HCT116 (cell line): ENCODE data around the gene SMIM20. TPM values are rescaled to one million over a fixed set of nuclear protein-coding genes. Genes with fewer than 3 reads are reported as not detected.

Experiments used
- ATAC-seq: fragments of 200-7000 bp; cut with Tn5 transposase; 2 replicates; pipeline ENCODE4 v1.9.1; 2020; ENCODE audit warnings: mild to moderate bottlenecking, moderate library complexity
- BruUV-seq: library from RNA; stranded (reverse); fragments of 400-500 nt; replicated peaks from 2 replicates; lab custom pipeline; 2021; lab: Mats Ljungman, UMichigan
- CTCF ChIA-PET: fragments of 300-600 bp; sonication (Branson Sonifier 250); formaldehyde crosslinking; loops from one replicate; lab custom pipeline; 2021; ENCODE audit warnings: antibody characterized with exemption; lab: Charles Lee
- POLR2A ChIA-PET: fragments of 300-600, 350-600 bp; sonication (Branson Sonifier 250); formaldehyde crosslinking; loops from one replicate; lab custom pipeline; 2021; ENCODE audit warnings: antibody characterized with exemption; lab: Charles Lee
- RAD21 ChIA-PET, 2 experiments: fragments of 300-600 bp; sonication (Branson Sonifier 250); formaldehyde crosslinking; loops; one replicate each; lab custom pipeline; 2023; ENCODE audit warnings: low total read pairs in 2 of 2; ENCODE audit not compliant: uncharacterized antibody in 2 of 2, unreplicated experiment in 2 of 2, low non-redundant PET in 1 of 2; lab: Charles Lee
- DNase-seq: peaks from one replicate; pipeline ENCODE4 v3.0.0-alpha.2; 2010; ENCODE audit warnings: low read depth, low spot score
- H2AFZ ChIP-seq: fragments of 200-600 bp; shearing (Covaris generic), sonication (generic); 2 replicates; pipeline ENCODE4 v1.6.1; 2017; ENCODE audit warnings: low read depth, mixed run types, mixed read lengths, antibody characterized with exemption, low read length; ENCODE audit not compliant: poor library complexity, severe bottlenecking
- H3K27ac ChIP-seq: 2 replicates; pipeline ENCODE4 v1.5.1; 2012; ENCODE audit warnings: low read depth, low read length
- H3K27me3 ChIP-seq: fragments of 200-600 bp; sonication (generic); 2 replicates; pipeline ENCODE4 v1.6.1; 2016; ENCODE audit warnings: mixed run types, low read length, mixed read lengths; ENCODE audit not compliant: insufficient read depth
- H3K36me3 ChIP-seq, 2 experiments: fragments of 200-500 bp in 1 of 2; fragments of 200-600 bp in 1 of 2; sonication (Bioruptor generic) in 1 of 2; sonication (generic) in 1 of 2; 2 replicates each; pipeline versions ENCODE4 v1.5.1 to v1.6.1; 2014 to 2016; ENCODE audit warnings: low read length in 2 of 2, inconsistent platforms in 1 of 2, mixed read lengths in 1 of 2, mixed run types in 1 of 2; ENCODE audit not compliant: insufficient read depth in 2 of 2, control insufficient read depth in 1 of 2
- H3K4me1 ChIP-seq, 2 experiments: fragments of 200-600 bp in 1 of 2; sonication (generic) in 1 of 2; 2 replicates each; pipeline versions ENCODE4 v1.5.1 to v1.6.1; 2012 to 2017; ENCODE audit warnings: low read length in 2 of 2, inconsistent platforms in 1 of 2, mild to moderate bottlenecking in 1 of 2, mixed read lengths in 1 of 2, mixed run types in 1 of 2, moderate library complexity in 1 of 2; ENCODE audit not compliant: insufficient read depth in 2 of 2, control insufficient read depth in 1 of 2
- H3K4me2 ChIP-seq: fragments of 200-600 bp; sonication (generic); 2 replicates; pipeline ENCODE4 v1.6.1; 2017; ENCODE audit warnings: mixed run types, low read length, mixed read lengths
- H3K4me3 ChIP-seq, 2 experiments: fragments of 200-600 bp in 1 of 2; sonication (generic) in 1 of 2; replicated peaks in 1 of 2; 2 replicates each; pipeline ENCODE4 v1.5.1; 2011 to 2016; ENCODE audit warnings: low read length in 2 of 2, control low read depth in 1 of 2, low read depth in 1 of 2, mild to moderate bottlenecking in 1 of 2, mixed read lengths in 1 of 2, mixed run types in 1 of 2
- H3K79me2 ChIP-seq: fragments of 200-600 bp; sonication (generic); 2 replicates; pipeline ENCODE4 v1.6.1; 2017; ENCODE audit warnings: mild to moderate bottlenecking, mixed run types, low read length, moderate library complexity, mixed read lengths; ENCODE audit not compliant: insufficient read depth
- H3K9ac ChIP-seq: fragments of 200-600 bp; sonication (generic); 2 replicates; pipeline ENCODE4 v1.6.1; 2016; ENCODE audit warnings: low read length, mixed read lengths
- H3K9me2 ChIP-seq: fragments of 200-600 bp; sonication (generic), shearing (Covaris generic); 2 replicates; pipeline ENCODE4 v1.6.1; 2017; ENCODE audit warnings: mixed run types, mild to moderate bottlenecking, moderate library complexity; ENCODE audit not compliant: insufficient read depth
- H3K9me3 ChIP-seq, 2 experiments: fragments of 200-500 bp in 1 of 2; fragments of 200-600 bp in 1 of 2; sonication (Bioruptor generic) in 1 of 2; sonication (generic) in 1 of 2; 2 replicates each; pipeline ENCODE4 v1.6.1; 2014 to 2017; ENCODE audit warnings: low read length in 2 of 2, mixed read lengths in 2 of 2, inconsistent platforms in 1 of 2, low read depth in 1 of 2, mild to moderate bottlenecking in 1 of 2, mixed run types in 1 of 2, moderate library complexity in 1 of 2; ENCODE audit not compliant: control insufficient read depth in 1 of 2, insufficient read depth in 1 of 2
- H4K20me1 ChIP-seq: fragments of 200-600 bp; sonication (generic), shearing (Covaris generic); 2 replicates; pipeline ENCODE4 v1.6.1; 2017; ENCODE audit warnings: mixed run types, mild to moderate bottlenecking, moderate library complexity; ENCODE audit not compliant: insufficient read depth
- ATF3 ChIP-seq: IDR thresholded peaks from 2 replicates; pipeline ENCODE4 v1.6.1; 2012
- ELF1 ChIP-seq: IDR thresholded peaks from 2 replicates; pipeline ENCODE4 v1.6.1; 2012; ENCODE audit warnings: low read depth, borderline replicate concordance
- EZH2phosphoT487 ChIP-seq: fragments of 200-600 bp; IDR thresholded peaks from 2 replicates; pipeline ENCODE4 v1.6.1; 2018; ENCODE audit warnings: antibody characterized with exemption, borderline replicate concordance
- POLR2AphosphoS5 ChIP-seq: IDR thresholded peaks from 2 replicates; pipeline ENCODE4 v1.6.1; 2011; ENCODE audit warnings: mild to moderate bottlenecking, low read depth, low read length, moderate library complexity
- SP1 ChIP-seq: IDR thresholded peaks from 2 replicates; pipeline ENCODE4 v1.6.1; 2012; ENCODE audit warnings: low read depth
- TCF7L2 ChIP-seq: IDR thresholded peaks from 2 replicates; pipeline ENCODE4 v1.7.0; 2011; ENCODE audit warnings: borderline replicate concordance, inconsistent platforms; ENCODE audit not compliant: insufficient read depth, insufficient read length; ENCODE audit errors: extremely low read depth
- intact Hi-C: fragments of 100-400 bp; cut with micrococcal nuclease; formaldehyde crosslinking; loops from 2 replicates; pipeline ENCODE4 v1.10.0; 2022
- total RNA-seq: library from RNA; stranded (reverse); gene quantifications from one replicate; pipeline ENCODE4 v1.2.1, GENCODE V29; 2021; ENCODE audit not compliant: unreplicated experiment

The SMIM20 gene
- total RNA-seq, 1 experiment from 2014 or later: 36.9 TPM

- no peaks in the 10 kb centered on the region for H3K27me3 ChIP-seq
- no peak overlapping the region for H3K9ac ChIP-seq
- H3K9me3 ChIP-seq: no peaks in the 10 kb centered on the region
- POLR2A ChIA-PET: no interaction called here
- no peaks in the 10 kb centered on the region for H3K36me3 ChIP-seq
- RAD21 ChIA-PET: no interaction called here
- H3K4me2 ChIP-seq: no peak overlapping the region
- no peak overlapping the region for H3K27ac ChIP-seq
- peaks cover 45% of the 10 kb centered on the region for H3K79me2 ChIP-seq
- CTCF ChIA-PET: no interaction called here
- H3K4me1 ChIP-seq: 0 out of 4 replicates have a peak, but pooled peaks cover 0 to under 1% of the 10 kb centered on the region in 2 experiments
- intact Hi-C loops: loop anchor here (10.0 kb wide), 1 partner anchor 413 kb away; no protein-coding TSS in a partner anchor
- no TSS peak for BruUV-seq
- no peak overlapping the region for H3K4me3 ChIP-seq
- ATAC-seq (no peak), DNase-seq (no peak)
- no peak overlapping the region for H2AFZ ChIP-seq
- 0 out of 2 replicates have a peak, but pooled peaks cover 7% of the 10 kb centered on the region for H4K20me1 ChIP-seq
- no peaks in the 10 kb centered on the region for H3K9me2 ChIP-seq
- TF ChIP-seq SP1 (no peak), ATF3 (no peak)
Observed at GRCh38 chr4:25921922-25922321, 7.9 kb downstream of the SMIM20 start.

DNA sequence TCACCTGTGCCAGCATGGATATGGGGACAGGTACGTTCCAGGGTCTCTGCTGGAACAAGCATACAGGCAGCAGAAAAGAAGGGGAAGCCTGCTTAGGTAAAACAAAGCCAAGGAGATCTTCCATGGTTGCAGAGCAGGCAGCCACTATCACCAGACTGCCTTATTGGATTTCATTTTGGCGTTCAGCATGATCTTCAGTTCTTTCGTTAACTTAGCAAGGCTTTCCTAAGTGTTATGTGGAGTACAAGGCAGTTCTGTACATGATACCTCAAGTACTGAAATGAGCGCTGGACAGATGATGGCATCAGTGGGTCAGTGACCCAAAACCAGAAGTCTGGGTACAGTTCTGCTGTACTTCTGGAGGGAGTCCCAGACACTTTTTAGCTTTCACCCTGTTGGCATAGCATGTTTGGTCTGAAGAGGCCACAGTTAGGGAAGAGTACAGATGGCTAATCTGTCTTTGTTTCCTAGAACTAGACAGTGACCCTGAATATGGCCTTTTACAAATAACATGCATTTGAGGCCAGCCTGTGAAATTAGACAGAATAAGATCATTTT lies 8.9 kb downstream of the SMIM20 start:
- H3K27me3 ChIP-seq: no peaks in the 10 kb centered on the region
- ATAC-seq: no peak
- H3K9ac ChIP-seq: no peak overlapping the region
- H3K4me3 ChIP-seq: no peak overlapping the region
- H3K36me3 ChIP-seq: no peaks in the 10 kb centered on the region
- H3K9me2 ChIP-seq: no peaks in the 10 kb centered on the region
- CTCF ChIA-PET: no interaction called here
- TF ChIP-seq EZH2phosphoT487 (no peak), SP1 (no peak), ELF1 (no peak), POLR2AphosphoS5 (no peak), TCF7L2 (no peak)
- TF ChIP-seq, all 23 proteins: peak for 0
- no peak for DNase-seq
- Histone ChIP-seq H3K27ac (no peak overlapping the region), H3K4me2 (no peak overlapping the region), H3K79me2 (peaks cover 38% of the 10 kb centered on the region), H4K20me1 (0 out of 2 replicates have a peak, but pooled peaks cover 7% of the 10 kb centered on the region), H2AFZ (no peak overlapping the region), H3K9me3 (no peaks in the 10 kb centered on the region), H3K4me1 (no peaks in the 10 kb centered on the region)
- intact Hi-C loops: loop anchor here (10.0 kb wide), 1 partner anchor 412 kb away; no protein-coding TSS in a partner anchor
- ChIA-PET POLR2A (no interaction called here), RAD21 (no interaction called here)
- no TSS peak for BruUV-seq
